GM12891 (cell line): ENCODE measurements around the gene HLA-DPA1.

Experiments
- PAX5 ChIP-seq: IDR thresholded peaks from 2 replicates; pipeline ENCODE4 v1.6.1; 2011; ENCODE audit warnings: low read length, moderate library complexity, mild to moderate bottlenecking; ENCODE audit not compliant: insufficient read depth, severe bottlenecking
- POLR2A ChIP-seq: IDR thresholded peaks from 2 replicates; pipeline ENCODE4 v1.6.1; 2011; ENCODE audit warnings: low read depth, low read length, control low read depth
- POLR2AphosphoS5 ChIP-seq: IDR thresholded peaks from 2 replicates; pipeline ENCODE4 v1.6.1; 2011; ENCODE audit warnings: low read depth, low read length, control low read depth
- SPI1 ChIP-seq: IDR thresholded peaks from 2 replicates; pipeline ENCODE4 v1.6.1; 2011; ENCODE audit warnings: low read depth, low read length, control low read depth
- TAF1 ChIP-seq: IDR thresholded peaks from 2 replicates; pipeline ENCODE4 v1.6.1; 2011; ENCODE audit warnings: low read depth, low read length, control low read depth

DNA sequence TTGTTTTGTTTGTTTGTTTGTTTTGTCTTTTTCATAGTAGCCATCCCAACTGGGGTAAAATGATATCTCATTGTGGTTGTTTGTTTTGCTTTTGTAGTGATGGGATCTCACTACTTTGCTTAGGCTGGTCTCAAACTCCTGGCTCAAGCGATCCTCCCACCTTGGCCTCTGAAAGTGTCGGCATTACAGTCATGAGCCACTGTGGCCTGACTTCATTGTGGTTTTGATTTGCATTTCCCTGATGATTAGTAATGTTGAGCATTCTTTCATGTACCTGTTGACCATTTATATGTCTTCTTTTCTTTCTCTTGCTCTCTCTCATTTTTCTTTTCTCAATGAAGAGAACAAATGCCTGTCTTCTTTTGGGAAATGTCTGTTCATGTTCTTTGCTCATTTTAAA lies 33.3 kb downstream of the HLA-DPA1 start:
- TF ChIP-seq POLR2A: no peak
- TF ChIP-seq TAF1: no peak
- TF ChIP-seq POLR2AphosphoS5: no peak
- TF ChIP-seq SPI1: no peak
- no peak for TF ChIP-seq PAX5
